Erythroblast (primary cell): ENCODE measurements around the gene SSR2.

ENCODE experiments used
- DNase-seq, 2 experiments: peaks; one replicate each; lab custom pipeline; 2025; lab: John Stamatoyannopoulos, UW
- GATA1 ChIP-seq: IDR thresholded peaks from 2 replicates; pipeline ENCODE4 v1.6.1; 2011; ENCODE audit warnings: low read depth, mild to moderate bottlenecking, control low read depth, low read length, moderate library complexity
- POLR2A ChIP-seq: IDR thresholded peaks from 2 replicates; pipeline ENCODE4 v1.6.1; 2011; ENCODE audit warnings: mild to moderate bottlenecking, low read length

SSR2 gene

GRCh38 chr1:156021954-156022353, 1.2 kb upstream of the SSR2 start:
- TF ChIP-seq POLR2A (no peak), GATA1 (no peak)
- DNase-seq, result no peak

- DNase-seq, result no peak
- TF ChIP-seq POLR2A (no peak), GATA1 (no peak)
These were observed 310 bp upstream of the SSR2 start for GRCh38 chr1:156021093-156021428.

- DNase-seq, result no peak
- TF ChIP-seq POLR2A, result no peak
- no peak for TF ChIP-seq GATA1
These were observed 832 bp downstream of the SSR2 start for GRCh38 chr1:156019946-156020292.

GRCh38 chr1:156014829-156015228, 5.9 kb downstream of the SSR2 start:
- TF ChIP-seq POLR2A (no peak), GATA1 (no peak)
- DNase-seq, result no peak

- DNase-seq, result no peak
- TF ChIP-seq GATA1 (no peak), POLR2A (no peak)
These were observed 8.5 kb downstream of the SSR2 start for GRCh38 chr1:156012051-156012817.

- DNase-seq, result no peak
- TF ChIP-seq POLR2A, result no peak
- TF ChIP-seq GATA1, result no peak
These were observed 11.3 kb downstream of the SSR2 start for GRCh38 chr1:156009404-156009803.

- TF ChIP-seq POLR2A (no peak), GATA1 (no peak)
- DNase-seq, result no peak
These were observed 13.9 kb downstream of the SSR2 start for GRCh38 chr1:156006666-156007376.

GRCh38 chr1:156004843-156005584, 15.7 kb downstream of the SSR2 start:
- no peak for DNase-seq
- TF ChIP-seq GATA1 (no peak), POLR2A (no peak)

GRCh38 chr1:156003923-156004188, 16.9 kb downstream of the SSR2 start:
- TF ChIP-seq POLR2A, result no peak
- TF ChIP-seq GATA1, result no peak

GRCh38 chr1:156002188-156002911, 18.4 kb downstream of the SSR2 start:
- TF ChIP-seq GATA1, result no peak
- no peak for TF ChIP-seq POLR2A
- no peak for DNase-seq

More at GRCh38 chr1:156003923-156004188, 16.9 kb downstream of the SSR2 start:
- no peak for DNase-seq

- no peak for DNase-seq
- no peak for TF ChIP-seq GATA1
- TF ChIP-seq POLR2A, result no peak
These were observed 19.0 kb downstream of the SSR2 start for GRCh38 chr1:156001662-156002171.

- no peak for TF ChIP-seq GATA1
- no peak for TF ChIP-seq POLR2A
These were observed 19.6 kb downstream of the SSR2 start for GRCh38 chr1:156001021-156001661.

GRCh38 chr1:155999964-156000363, 20.8 kb downstream of the SSR2 start:
- TF ChIP-seq POLR2A (no peak), GATA1 (no peak)
- DNase-seq, result no peak

More at GRCh38 chr1:156001021-156001661, 19.6 kb downstream of the SSR2 start:
- no peak for DNase-seq

- TF ChIP-seq GATA1 (no peak), POLR2A (no peak)
- no peak for DNase-seq
These were observed 24.6 kb downstream of the SSR2 start for GRCh38 chr1:155996166-155996565.
